HG03039 (cell line): Measurements from ENCODE around the gene SECISBP2.

Experiments
- ATAC-seq: cut with Tn5 transposase; IDR thresholded peaks from one replicate; pipeline ENCODE4 v1.9.1; 2021; ENCODE audit warnings: mild to moderate bottlenecking, moderate library complexity; ENCODE audit not compliant: unreplicated experiment

SECISBP2 gene

DNA sequence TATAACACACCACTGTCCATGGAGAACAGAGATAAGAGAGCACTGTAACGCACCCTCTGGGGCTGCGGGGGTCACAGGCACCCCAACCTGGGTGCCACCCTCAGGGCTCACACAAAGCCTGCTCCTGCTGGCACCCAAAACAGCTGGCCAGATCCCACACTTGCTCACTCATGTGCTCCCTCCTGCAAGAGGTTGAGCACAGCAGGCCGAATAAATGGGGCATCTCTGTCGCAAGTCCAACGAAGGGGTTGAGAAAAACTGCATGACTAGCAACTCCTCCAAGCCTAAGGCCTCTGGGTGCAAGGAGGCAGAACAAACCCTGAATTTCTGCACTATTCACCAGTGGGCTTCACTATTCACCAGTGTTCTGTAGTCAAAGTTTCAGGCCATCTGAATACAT is 80.3 kb downstream of the SECISBP2 start:
- no peak for ATAC-seq

DNA sequence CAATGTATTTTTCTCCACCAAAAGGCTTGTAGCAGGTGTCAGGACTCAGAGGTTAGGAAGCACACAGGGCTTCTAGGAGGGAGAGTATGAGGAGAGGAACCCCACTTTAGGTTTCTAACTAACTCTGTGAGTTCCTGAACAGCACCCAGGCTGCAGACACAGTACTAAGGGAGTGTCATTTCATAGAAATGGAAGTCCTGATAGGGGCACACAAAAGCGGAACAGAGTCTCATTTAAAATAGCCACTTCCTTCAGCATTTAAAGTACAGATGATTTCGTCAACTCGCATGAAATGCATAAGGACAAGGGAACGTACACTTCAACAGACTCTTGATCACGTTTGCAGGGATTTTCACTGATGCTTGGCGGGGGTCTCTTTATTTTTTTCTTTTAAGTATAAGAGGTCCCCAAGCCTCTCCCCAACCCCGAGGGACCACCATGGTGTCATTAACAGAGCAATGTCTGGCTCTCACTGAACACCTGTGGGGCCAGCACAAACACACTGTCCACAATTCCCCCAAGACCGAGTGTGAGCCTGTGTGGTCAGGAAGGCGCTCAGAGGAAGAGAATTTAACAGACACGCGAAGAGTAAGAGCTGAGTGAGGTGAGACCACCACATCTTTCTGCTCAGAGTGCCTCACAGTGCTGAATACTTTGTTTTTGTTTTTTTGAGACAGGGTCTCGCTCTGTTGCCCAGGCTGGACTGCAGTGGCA is 82.3 kb downstream of the SECISBP2 start:
- peak; percentile 45 for ATAC-seq

GRCh38 chr9:89402695-89403427 is 84.6 kb downstream of the SECISBP2 start:
- no peak for ATAC-seq

DNA sequence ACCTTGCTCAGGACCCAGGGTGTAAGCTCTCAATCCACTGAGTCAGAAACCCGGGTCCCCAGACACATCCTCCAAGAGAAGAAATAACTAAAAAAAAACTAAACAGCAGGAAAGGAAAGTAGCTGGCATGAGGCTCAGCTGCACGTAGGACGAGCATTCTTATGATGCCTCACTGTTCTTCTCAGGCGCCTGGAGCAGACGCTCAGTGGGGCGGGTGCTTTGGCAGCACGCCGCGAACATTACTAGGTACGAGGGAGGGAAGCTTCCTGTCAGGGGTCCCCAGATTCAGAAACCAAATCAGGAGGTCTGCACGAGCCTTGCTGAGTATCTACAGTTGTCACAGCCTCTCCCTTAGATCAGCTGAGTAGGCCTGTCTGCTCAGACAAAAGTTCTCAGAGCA is 85.8 kb downstream of the SECISBP2 start:
- no peak for ATAC-seq

DNA sequence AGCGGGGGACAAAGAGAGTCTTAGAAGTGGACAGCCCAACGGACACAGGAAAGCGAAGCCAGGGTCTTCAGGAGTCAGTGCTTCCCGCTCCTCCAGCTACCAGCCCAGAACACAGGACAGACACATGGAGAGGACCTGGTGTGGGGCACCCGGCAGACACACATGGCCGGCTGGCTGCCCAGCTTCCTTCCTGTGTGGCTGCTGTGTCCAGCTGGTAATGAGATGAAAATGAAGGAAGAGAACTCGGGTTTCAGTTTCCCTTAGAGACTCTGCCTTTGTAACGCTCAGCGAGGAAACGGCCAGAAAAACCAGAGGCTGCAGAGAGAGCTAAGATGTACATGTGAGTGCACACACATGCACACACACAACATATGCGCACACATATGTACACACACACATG is 87.5 kb downstream of the SECISBP2 start:
- peak; percentile 45 for ATAC-seq

GRCh38 chr9:89407070-89407469 is 88.8 kb downstream of the SECISBP2 start:
- ATAC-seq = no peak

DNA sequence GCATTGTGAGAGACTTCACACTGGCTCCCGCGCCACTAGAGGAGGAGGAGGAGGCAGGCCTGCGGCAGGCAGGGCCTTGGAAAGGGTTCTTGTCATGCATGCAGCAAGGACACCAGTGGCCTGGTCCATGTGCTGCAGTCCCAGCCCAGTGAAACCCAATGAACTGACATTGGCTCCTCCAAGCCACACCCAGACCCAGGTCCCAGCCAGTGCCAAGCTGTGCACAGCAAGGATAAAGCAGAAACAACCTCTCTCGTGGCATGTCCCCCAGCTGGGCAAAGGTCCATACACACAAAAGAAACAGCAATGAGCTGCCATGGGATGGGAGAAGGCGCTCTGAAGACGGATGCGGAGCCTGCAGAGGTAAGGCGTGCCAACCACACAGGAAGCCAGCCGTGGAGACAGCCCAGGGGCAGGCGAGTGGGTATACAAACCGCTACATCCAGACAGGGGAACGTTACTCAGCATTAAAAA is 90.4 kb downstream of the SECISBP2 start:
- no peak for ATAC-seq
